ENCODE results near the gene MAST3. TPM values are rescaled to one million over a fixed set of nuclear protein-coding genes. Genes with fewer than 3 reads are reported as not detected.
A peak's percentile ranks its signal among the peaks of the same experiment; 100 is the strongest.

Gene MAST3
- total and polyA plus RNA-seq, 2 of the 8 experiments (the other 6 are each of a cell fraction or from before 2014, with no cell fraction given) = 3.4 to 9.0 TPM

DNA sequence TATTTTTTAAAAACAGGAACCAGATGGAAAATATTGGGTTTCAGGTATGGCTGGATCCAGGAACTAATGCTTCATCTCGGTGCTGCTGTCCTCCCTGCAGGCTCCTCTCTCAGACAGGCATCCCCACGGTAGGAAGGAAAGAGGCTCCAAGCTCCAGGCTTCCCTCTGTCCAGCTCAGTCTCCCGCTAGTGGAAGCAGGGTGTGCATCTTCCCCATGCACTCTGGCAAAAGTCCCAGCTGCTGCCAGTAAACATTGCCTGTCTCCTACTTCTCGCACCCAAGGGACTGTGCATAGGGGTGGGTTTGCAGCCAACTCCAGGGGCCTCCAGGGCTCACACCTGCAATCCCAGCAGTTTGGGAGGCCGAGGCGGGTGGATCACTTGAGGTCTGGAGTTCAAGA lies 40.0 kb upstream of the MAST3 start:
- Histone ChIP-seq H3K4me3 (ENCODE audit: extremely low read depth in 1 of 4, insufficient read depth in 2 of 4, low read depth in 3 of 4, low read length in 4 of 4) (no peak overlapping the region), H3K18ac (ENCODE audit: extremely low read depth, low read length) (no peak overlapping the region), H3K4me2 (ENCODE audit: insufficient read depth in 1 of 2, low read depth in 2 of 2, low read length in 2 of 2) (no peak overlapping the region), H2BK20ac (ENCODE audit: low read length) (no peak overlapping the region), H3K9me3 (ENCODE audit: insufficient read depth in 2 of 2, low read depth in 1 of 2, low read length in 1 of 2) (no peaks in the 10 kb centered on the region), H3K27ac (ENCODE audit: low read depth, low read length) (no peak overlapping the region), H2BK5ac (ENCODE audit: low read depth, low read length) (no peak overlapping the region), H3K56ac (replicated peaks; ENCODE audit: insufficient read length, low read depth, low read length) (no peak overlapping the region), H3K79me2 (ENCODE audit: control insufficient read depth in 1 of 2, insufficient read depth in 2 of 2, low read length in 2 of 2) (no peaks in the 10 kb centered on the region), H2BK120ac (replicated peaks; ENCODE audit: low read depth, low read length) (no peak overlapping the region), H2BK15ac (ENCODE audit: low read length) (no peak overlapping the region), H3K23ac (ENCODE audit: insufficient read length) (no peak overlapping the region), H3K23me2 (ENCODE audit: low read depth, low read length) (peaks cover 2% of the 10 kb centered on the region; the same call in 1 of the 2 replicates), H2AFZ (ENCODE audit: low read length) (no peak overlapping the region), H3K4ac (replicated peaks; ENCODE audit: insufficient read length, low read depth, low read length) (no peak overlapping the region), H4K91ac (replicated peaks; ENCODE audit: insufficient read length, low read length) (no peak overlapping the region), H3K9ac (replicated peaks in 1 of 4; ENCODE audit: extremely low read depth in 1 of 4, low read depth in 3 of 4, low read length in 3 of 4) (no peak overlapping the region), H3K14ac (ENCODE audit: insufficient read length) (no peak overlapping the region), H4K20me1 (replicated peaks in 1 of 2; ENCODE audit: control insufficient read depth in 1 of 2, insufficient read depth in 2 of 2, low read length in 2 of 2) (no peaks in the 10 kb centered on the region), H3K79me1 (ENCODE audit: low read depth, low read length) (no peaks in the 10 kb centered on the region), H2AK5ac (ENCODE audit: low read depth, low read length) (peak overlapping the region; percentile 56; the same call in 1 of the 2 replicates), H4K5ac (ENCODE audit: insufficient read length, low read depth, low read length) (no peak overlapping the region), H4K8ac (ENCODE audit: extremely low read depth, insufficient read depth, low read length) (no peak overlapping the region), H2BK12ac (ENCODE audit: low read depth, low read length) (peak overlapping the region; percentile 23; the same call in 1 of the 2 replicates), H3K4me1 (replicated peaks in 1 of 4; ENCODE audit: control insufficient read depth in 3 of 4, insufficient read depth in 4 of 4, low read length in 3 of 4) (0 out of 7 replicates have a peak, but pooled peaks cover 0 to 2% (median 0%) of the 10 kb centered on the region in 4 experiments), H3K27me3 (replicated peaks in 1 of 4; ENCODE audit: control insufficient read depth in 3 of 4, extremely low read depth in 1 of 4, insufficient read depth in 3 of 4, low read length in 3 of 4) (no peaks in the 10 kb centered on the region), H3K36me3 (ENCODE audit: control insufficient read depth in 2 of 4, insufficient read depth in 4 of 4, low read length in 3 of 4) (no peaks in the 10 kb centered on the region)
- WGBS, 2 experiments (ENCODE audit: extremely low coverage in 1 of 2, insufficient coverage in 1 of 2, insufficient read length in 1 of 2, insufficient replicate concordance in 2 of 2, low coverage in 1 of 2, low lambda C conversion rate in 2 of 2, missing lambda C conversion rate in 1 of 2) = 93% methylated on average over 6 of the region's 6 CpGs; no CpG with 5 or more reads in 1 of the 2 experiments
- TF ChIP-seq TBP (IDR thresholded peaks at IDR 0.05; ENCODE audit: low read depth, low read length) (no peak), RFX5 (IDR thresholded peaks at IDR 0.05; ENCODE audit: borderline replicate concordance, low read depth, low read length) (no peak), RBBP5 (IDR thresholded peaks at IDR 0.05; ENCODE audit: borderline replicate concordance, low read depth, low read length) (no peak), EP300 (IDR thresholded peaks at IDR 0.05; ENCODE audit: borderline replicate concordance in 1 of 2, low read depth in 2 of 2, low read length in 2 of 2) (no peak), BCL11A (IDR thresholded peaks at IDR 0.05; ENCODE audit: low read depth in 2 of 2, low read length in 2 of 2) (no peak), NANOG (IDR thresholded peaks at IDR 0.05; ENCODE audit: insufficient read depth, low read depth, low read length, poor library complexity, severe bottlenecking) (no peak), POU5F1 (IDR thresholded peaks at IDR 0.05; ENCODE audit: low read depth, low read length) (no peak), CBX5 (IDR thresholded peaks at IDR 0.05; ENCODE audit: low read depth, low read length) (no peak), SP2 (IDR thresholded peaks at IDR 0.05; ENCODE audit: low read length) (no peak), ASH2L (IDR thresholded peaks at IDR 0.05; ENCODE audit: low read length) (no peak)
- TF ChIP-seq, protein P1, sequence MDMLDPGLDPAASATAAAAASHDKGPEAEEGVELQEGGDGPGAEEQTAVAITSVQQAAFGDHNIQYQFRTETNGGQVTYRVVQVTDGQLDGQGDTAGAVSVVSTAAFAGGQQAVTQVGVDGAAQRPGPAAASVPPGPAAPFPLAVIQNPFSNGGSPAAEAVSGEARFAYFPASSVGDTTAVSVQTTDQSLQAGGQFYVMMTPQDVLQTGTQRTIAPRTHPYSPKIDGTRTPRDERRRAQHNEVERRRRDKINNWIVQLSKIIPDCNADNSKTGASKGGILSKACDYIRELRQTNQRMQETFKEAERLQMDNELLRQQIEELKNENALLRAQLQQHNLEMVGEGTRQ (IDR thresholded peaks at IDR 0.05; ENCODE audit: low read length) = no peak
- no peak for DNase-seq (ENCODE audit: low read depth in 1 of 2, low spot score in 2 of 2)
- ChIA-PET POLR2A (ENCODE audit: partially characterized antibody) (interaction anchor here (0.8 to 1.3 kb wide), 3 partner anchors 50 to 197 kb away, joined by 3 to 4 read pairs (median 3); partner anchors contain the start of gene ARRDC2), CTCF (ENCODE audit: partially characterized antibody) (interaction anchor here (0.6 to 3.6 kb wide), 11 partner anchors 10 to 55 kb away, joined by 3 to 34 read pairs (median 5); partner anchors contain the start of gene ARRDC2)
- FAIRE-seq = no peak

Data from H1 (cell line).